GM19043 (cell line): ENCODE results near the gene TENM3.

ENCODE experiments used
- ATAC-seq: cut with Tn5 transposase; IDR thresholded peaks from one replicate; pipeline ENCODE4 v1.9.1; 2021; ENCODE audit warnings: low read depth; ENCODE audit not compliant: unreplicated experiment

The TENM3 gene

GRCh38 chr4:182749667-182750167 lies 506.5 kb downstream of the TENM3 start:
- no peak for ATAC-seq

- no peak for ATAC-seq
Observed at GRCh38 chr4:182752158-182752910, 509.1 kb downstream of the TENM3 start.

DNA sequence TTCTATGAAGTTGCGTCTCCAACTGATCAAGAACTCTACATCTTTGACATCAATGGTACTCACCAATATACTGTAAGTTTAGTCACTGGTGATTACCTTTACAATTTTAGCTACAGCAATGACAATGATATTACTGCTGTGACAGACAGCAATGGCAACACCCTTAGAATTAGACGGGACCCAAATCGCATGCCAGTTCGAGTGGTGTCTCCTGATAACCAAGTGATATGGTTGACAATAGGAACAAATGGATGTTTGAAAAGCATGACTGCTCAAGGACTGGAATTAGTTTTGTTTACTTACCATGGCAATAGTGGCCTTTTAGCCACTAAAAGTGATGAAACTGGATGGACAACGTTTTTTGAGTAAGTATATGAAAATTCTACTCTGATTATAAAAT lies 511.7 kb downstream of the TENM3 start:
- no peak for ATAC-seq

DNA sequence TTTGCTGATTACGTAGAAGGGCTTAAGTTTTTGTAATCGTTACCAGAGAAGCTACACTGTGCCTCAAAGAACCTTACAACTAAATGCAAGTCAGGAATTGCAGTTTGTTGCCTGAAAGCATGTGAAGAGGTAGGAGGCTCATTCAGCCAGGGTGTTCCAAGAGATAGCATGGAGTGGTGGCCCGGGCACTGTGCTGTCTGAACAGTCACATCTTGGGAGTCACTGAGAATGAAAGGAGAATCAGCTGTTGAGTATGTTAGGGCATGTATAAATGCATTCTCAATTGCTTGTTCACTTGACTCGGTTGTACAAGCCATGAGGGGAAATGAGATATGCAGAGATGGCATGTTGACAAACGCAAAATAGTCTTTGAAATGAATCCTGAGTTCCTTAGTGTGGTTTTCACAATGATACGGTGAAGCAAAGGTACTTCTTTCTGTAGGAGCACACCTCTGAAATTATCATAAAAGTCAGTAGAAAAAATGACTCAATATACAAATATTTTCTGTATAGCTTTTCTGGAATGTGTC lies 513.0 kb downstream of the TENM3 start:
- no peak for ATAC-seq

DNA sequence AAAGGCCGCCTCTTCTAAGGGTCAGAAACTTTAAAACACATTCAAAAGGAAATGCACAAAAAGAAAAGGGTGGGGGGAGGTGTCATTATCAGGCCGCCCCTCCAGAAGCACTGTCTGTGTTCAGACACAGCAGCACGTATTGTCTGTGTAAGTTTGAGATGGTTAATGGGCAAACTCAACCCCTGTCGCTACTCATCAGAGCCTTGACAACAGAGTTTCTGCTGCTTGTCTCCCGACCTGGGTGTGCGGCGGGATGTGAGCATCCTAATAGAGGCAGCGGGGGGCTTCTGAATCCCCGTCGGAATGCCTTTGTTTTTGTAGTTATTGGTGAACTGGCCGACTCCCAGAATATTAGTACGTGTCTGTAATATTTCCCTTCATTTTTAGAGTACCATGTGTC lies 515.1 kb downstream of the TENM3 start:
- no peak for ATAC-seq

DNA sequence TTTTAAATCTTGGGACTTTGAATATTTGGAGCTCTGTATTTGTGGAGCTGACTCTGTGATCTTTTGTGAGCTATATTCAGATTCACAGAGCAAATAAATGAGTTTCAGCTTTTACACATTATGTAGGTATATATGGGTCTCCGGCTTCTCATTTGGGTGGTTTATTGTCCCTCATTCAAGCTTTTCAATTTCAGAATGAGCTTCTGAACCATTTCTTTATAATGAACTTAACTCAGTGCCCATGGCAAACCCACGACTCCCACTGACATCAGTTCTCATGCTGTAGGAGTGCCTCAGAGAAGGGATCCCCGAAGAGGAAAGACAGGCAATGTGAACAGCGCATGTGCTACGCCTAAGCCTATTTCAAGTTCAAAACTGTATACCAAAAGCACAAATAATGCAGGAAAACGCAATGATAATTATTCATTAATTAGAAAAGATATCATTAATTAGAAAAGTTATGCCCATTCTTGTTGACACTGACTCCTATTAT lies 517.4 kb downstream of the TENM3 start:
- no peak for ATAC-seq

- no peak for ATAC-seq
Observed at GRCh38 chr4:182764137-182764536, 520.9 kb downstream of the TENM3 start.

GRCh38 chr4:182764642-182765041 lies 521.4 kb downstream of the TENM3 start:
- ATAC-seq: no peak

DNA sequence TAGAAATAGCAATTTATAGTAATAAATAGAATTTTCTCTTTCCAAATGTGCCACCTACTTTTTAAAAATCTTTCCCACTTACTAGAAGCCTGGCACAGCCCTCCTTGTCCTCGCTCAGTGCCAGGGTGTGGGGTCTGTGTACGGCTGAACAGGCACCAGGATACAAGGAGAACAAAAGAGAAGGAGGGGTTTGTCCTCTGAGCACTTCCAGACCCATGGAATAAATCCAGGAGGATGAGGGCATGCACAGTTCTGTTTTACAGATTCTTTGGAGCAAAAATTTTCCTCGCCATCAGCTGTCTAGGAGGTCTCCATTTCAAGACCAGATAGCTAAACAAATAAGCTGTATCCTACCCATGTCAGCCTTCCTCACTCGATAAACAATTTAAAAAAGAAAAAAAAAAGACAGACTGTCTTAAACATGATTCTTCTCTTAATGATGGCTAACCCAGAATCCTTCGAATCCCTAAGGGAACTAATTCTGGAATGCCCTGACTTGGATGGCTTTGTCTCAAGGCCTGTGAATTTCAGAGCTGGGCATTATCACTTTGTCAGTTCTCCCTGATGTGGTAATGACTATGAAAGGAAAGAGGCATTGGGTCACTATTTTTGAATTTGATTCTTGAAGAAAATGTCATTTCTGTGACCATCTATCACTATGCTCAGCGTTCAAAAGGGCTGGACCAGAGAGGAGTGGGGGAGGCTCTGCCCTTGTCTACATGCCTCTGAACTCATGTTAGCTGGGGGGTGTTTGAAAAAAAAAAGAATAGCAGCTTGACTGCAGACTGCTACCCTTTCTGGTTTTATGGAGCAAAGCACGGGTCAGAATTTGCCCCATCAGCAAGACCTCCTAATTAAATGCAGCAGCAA lies 523.0 kb downstream of the TENM3 start:
- no peak for ATAC-seq

- no peak for ATAC-seq
Observed at GRCh38 chr4:182766857-182767250, 523.7 kb downstream of the TENM3 start.

GRCh38 chr4:182768838-182769237 lies 525.6 kb downstream of the TENM3 start:
- no peak for ATAC-seq

DNA sequence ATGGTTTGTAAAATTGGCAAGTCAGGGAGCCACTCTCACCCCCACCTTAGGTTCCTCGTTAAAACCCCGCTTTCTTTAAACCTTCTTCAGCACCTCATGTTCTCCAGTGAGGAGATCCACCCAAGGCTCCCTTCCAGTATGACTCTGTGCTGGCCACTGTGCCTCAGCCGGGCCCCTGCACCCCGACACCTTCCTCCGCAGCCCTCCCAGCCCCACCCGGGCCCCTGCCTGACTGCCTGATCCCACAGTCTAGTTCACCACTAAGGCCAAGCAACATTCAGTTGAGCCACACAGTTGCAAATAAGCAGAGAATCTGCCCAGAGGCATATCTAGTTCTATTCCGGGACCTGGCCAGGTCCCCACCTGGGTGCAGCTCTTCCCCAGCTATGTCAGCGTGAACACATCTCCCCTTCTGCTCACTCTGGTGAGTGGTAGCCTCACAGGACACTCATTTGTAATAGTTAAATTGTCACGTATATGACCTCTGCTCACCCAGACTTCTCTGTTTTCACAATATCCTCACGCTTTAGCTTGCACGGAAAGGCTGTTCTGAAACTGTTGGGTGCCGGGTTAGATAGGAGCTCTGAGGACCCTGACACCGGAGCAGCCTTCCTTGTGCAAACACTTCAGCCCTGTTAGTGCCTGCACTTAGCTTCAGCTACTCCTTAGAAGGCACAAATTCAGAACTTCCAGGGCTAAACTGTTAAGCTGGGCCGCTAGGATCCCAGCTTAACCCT lies 527.2 kb downstream of the TENM3 start:
- no peak for ATAC-seq

DNA sequence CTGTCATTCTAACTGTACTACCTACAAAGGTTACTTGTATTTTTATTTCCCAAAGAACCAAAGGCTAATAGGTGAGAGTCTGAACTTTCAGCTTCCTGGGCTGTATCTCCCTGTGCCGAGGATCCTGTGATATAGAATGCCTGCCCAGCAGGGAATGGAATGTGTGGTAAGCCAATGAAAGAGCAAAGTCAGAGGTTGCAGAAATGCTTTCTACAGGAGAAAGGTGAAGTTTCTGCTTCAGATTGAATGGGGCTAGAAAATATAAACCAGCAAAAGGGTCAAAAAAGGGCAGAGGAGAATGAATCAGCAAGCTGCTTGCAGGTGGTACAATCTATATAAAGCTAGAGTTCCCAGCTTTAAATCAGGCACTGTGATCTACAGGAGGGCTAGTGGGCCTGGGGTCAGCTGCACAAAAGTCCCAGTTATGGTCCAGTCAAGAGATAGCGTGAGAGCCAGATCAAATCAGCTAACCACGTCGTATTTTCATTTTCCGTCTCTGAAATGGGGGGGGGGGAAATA lies 527.9 kb downstream of the TENM3 start:
- no peak for ATAC-seq

DNA sequence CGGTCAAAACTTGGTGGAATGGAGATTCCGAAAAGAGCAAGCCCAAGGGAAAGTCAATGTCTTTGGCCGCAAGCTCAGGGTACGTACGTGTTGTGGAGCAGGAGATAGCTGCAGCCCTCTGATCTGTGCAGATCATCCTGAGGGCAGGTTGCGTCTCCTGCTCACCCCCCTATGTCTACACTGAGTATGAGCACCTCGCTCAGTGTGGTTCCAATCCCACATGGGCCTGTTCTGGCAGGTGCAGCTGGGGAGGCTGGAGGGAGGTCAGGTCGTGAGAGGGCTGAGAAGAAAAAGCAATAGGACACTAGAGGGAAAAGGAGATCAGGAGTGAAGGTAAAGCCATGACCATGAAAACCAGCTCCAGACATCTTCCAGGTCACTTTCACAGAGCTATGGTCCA lies 531.9 kb downstream of the TENM3 start:
- ATAC-seq: no peak

DNA sequence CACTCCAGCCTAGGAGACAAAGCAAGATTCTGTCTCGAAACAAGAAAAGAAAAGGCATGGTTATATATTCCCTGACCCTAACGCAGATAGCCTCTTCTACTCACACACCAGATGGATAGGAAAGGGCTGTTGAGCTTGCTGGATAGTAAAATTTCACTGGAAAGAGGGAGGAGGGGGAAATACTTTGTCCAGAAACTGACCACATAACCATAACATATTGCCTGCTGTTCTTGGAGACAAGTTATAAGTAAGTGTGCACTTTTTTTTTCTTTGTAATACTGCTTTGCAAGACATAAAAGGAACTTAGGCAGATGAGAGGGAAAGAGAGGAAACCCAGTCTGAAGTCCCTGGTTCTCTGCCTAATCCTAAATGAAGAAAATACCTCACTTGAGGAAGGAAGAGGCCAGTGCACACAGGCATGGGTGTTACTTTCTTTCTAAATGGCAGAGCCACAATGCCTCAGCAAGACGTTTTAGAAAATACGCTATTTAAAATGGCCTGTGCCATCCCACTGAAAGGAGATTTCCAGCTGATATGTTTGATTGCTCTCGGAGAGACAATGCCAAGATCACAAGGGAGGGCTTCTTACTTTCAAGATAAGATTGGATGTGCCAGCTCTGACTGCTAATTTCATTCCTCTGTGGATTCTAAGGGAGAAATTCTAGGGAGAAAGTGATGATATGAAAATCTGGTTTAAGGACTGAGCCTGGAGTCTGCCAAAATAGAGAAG lies 533.3 kb downstream of the TENM3 start:
- ATAC-seq: no peak

DNA sequence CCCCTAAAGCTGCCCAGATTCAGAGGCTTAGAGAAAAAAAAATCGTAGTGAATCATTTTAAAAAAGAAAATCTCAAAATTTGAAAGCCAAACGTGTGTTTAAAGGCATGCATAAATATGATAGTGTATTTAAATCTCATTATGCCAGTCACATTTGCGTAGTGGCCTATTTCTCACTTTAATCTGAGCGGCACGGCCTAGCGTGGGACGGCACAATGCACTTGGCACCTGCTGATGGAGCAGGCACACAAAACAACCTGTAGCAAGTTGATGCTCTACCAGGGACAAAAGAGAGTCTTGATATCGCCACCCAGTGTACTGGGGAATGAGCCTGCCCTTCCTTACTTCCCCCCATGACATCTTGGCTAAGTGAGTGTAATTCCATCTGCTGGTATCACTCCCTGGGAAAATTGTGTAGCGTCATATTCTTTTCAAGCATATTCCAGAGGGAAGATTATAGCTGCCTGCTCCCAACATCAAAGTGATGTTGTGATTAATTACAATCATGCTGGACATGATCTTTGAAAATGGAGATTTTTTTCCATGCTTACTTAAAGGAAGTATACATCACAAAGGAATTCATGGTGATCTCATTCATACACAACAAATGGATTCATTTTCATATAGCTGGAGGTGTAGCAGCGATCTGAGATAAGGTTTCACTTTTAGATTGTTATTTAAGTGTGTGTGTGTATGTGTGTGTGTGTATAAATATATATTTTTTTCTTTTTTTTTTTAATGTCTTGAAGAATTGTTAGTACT lies 535.2 kb downstream of the TENM3 start:
- no peak for ATAC-seq

DNA sequence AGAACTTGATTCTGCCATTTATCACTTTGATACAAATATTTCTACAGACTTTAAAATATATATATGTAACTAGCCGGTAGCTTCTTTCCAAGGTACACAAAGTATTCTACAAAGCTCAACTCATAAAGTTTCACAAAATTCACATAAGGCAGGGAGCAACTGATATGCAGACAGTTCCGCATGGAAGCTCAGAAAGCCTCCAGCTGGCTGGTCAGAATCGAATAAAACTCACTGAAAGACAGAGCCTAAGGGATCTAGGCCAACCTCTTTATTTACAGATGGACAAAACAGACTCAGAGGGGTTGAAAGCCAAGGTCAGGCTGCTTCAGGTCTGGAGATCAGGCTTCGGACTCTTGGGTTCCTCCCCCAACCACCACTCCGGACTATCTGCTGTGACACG lies 543.8 kb downstream of the TENM3 start:
- no peak for ATAC-seq

DNA sequence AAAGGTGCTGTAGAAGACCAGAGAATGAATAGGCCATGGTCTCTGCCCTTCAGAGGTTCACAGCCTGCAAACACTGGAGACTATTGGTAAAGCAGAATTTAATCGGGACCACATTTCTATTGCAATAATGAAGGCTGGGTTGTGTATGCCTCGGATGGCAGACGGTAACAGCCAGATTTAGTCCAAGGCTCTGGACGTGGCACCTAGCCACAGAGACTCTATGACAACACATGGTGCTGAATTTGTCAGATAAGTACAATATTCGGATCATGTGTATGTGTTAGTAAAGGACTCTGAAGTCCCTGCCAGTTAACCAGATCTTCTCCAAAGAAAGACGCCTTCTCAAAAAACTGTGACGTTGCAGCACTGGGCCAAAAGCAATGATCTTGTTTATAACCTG lies 545.0 kb downstream of the TENM3 start:
- no peak for ATAC-seq

DNA sequence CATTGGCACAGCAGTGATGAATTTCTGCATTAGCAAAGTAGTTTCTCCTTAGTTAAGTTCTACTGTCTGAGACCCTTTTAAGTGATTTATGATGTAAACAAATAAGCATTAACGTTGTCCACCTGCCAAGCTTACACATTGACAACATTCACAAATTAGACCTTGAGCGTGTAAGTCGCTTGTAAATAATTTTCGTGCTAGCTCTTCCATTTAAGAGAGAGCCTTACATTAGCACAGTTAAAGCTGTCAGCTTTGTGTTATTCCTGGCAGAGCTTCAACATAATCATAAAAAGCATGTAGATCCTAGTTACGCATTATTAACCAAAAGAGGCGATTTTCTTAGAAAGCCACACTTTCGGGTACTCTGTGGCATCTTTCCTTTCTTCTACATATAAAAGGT lies 546.3 kb downstream of the TENM3 start:
- ATAC-seq: no peak
